HG03378 (cell line): ENCODE measurements around the gene CAMSAP3.
"Not testable (repeated sequence)": the region's sequence is repeated elsewhere in the genome, so short reads cannot be mapped to it uniquely, and the experiment has no call there.

Experiments
- ATAC-seq: cut with Tn5 transposase; IDR thresholded peaks from one replicate; pipeline ENCODE4 v1.9.1; 2021; ENCODE audit warnings: mild to moderate bottlenecking, moderate library complexity; ENCODE audit not compliant: unreplicated experiment

The CAMSAP3 gene

DNA sequence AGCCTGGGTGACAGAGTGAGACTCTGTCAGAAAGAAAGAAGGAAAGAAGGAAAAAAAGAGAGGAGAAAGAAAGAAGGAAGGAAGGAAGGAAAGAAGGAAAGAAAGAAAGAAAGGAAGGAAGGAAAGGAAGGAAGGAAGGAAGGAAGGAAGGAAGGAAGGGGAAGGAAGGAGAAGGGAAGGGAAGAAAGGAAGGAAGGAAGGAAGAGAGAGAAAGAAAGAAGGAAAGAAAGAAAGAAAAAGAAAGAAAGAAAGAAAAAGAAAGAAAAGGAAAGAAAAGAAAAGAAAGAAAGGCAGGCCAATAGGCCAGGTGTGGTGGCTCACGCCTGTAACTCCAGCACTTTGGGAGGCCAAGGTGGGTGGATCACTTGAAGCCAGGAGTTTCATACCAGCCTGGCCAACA is 18.2 kb upstream of the CAMSAP3 start:
- not testable (repeated sequence) for ATAC-seq

DNA sequence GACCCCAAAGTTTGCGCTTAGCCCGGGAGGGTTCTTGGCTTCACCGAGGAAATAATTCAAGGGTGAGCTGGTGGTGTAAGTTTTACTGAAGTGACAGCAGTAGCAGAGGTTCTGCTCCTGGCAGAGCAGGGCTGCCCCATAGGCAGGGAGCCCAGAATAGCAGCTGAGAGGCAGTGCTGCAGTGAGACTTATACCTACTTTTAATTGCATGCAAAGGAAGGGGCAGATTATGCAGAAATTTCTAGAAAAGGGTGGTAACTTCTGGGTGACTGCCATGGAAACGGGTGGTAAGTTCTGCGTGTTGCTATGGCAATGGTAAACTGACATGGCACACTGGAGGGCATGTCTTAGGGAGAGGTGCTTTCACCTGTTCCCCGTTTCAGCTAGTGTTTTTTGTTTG is 17.5 kb upstream of the CAMSAP3 start:
- no peak for ATAC-seq

- no peak for ATAC-seq
Measured at GRCh38 chr19:7579182-7579581, 16.5 kb upstream of the CAMSAP3 start.

DNA sequence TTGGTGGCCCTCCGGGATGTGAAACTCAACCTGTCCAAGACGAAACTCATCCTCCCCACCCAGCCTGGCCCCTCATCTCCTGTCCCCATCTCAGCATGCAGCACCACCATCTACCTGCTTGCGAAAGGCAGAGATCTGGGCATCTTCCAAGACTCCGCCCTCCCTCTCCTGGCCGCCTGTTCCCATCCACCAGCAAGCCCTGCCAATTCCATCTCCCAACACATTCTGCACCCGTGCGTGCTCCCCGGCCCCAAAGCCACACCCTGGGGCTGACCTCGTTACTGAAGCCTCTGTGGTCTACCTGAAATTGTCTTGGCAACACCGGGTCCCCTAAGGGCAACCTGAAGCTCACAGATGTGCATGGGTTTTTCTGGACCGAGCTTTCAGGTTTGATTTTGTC is 13.2 kb upstream of the CAMSAP3 start:
- no peak for ATAC-seq

DNA sequence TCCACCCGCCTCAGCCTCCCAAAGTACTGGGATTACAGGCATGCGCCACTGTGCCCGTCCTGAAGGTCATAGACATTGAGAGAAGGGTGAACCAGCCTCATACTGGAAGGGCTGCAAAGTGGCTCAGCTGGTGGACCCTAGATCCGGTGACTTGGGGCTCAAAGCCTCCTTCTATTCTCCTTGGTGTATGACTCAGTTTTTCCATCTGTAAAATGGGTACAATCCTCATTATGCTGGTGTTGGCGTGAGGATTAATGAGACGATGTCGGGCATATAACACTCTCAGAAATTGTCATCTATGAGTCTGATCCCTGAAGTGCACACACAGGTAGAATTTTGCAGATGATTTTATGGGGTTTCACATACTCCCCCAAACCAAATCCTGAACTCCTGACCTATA is 5.8 kb upstream of the CAMSAP3 start:
- no peak for ATAC-seq

GRCh38 chr19:7590256-7590655 is 5.4 kb upstream of the CAMSAP3 start:
- no peak for ATAC-seq

DNA sequence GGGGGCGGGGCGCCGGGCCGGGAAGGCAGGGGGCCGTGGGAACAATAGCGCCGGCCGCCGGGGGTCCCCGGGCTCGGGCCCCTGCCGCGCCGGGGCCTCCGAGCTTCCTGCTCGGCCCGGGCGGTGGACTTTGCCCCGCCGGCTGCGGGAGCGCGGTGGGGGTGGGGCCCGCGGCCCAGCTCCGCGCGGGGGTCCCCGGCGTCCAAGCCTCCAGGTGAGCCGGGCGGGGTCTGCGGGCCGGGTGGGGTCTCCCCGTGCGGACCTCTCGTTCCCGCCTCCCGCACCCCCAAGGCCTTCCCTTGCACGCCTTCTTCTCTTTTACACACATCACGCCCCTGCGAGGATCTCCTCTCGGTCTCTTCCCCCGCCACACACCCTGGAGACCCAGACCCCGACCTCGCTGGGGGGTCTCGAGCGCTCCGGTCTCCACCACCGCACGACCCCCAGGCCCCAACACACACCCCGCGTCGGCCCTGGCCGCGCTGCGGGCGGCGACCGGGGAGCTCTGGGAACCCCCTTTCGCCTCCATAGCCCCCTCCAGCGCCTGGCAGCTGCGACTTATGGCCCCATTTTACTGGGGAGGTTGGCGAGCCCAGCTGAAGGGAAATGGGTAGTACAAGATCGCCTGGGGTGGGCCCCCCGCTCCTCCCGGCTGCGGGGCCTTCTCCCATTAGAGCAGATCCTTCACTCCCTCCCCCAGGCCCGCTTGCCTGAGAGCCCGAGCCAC is 711 bp downstream of the CAMSAP3 start:
- ATAC-seq: no peak

- ATAC-seq: no peak
Measured at GRCh38 chr19:7597689-7598088, 2.0 kb downstream of the CAMSAP3 start.

GRCh38 chr19:7598180-7598579 is 2.5 kb downstream of the CAMSAP3 start:
- ATAC-seq: no peak

DNA sequence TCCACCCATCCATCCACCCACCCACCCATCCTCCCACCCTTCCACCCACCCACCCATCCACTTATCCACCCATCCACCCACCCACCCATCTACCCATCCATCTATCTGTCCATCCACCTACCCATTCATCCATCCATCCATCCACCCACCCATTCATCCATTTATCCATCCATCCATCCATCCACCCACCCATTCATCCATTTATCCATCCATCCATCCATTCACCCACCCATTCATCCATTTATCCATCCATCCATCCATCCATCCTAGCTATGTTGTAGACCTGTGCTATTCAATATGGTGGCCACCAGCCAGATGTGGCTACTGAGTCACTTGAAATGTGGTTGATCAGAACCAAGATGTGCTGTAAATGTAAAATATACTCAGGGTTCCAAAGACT is 5.1 kb downstream of the CAMSAP3 start:
- no peak for ATAC-seq

DNA sequence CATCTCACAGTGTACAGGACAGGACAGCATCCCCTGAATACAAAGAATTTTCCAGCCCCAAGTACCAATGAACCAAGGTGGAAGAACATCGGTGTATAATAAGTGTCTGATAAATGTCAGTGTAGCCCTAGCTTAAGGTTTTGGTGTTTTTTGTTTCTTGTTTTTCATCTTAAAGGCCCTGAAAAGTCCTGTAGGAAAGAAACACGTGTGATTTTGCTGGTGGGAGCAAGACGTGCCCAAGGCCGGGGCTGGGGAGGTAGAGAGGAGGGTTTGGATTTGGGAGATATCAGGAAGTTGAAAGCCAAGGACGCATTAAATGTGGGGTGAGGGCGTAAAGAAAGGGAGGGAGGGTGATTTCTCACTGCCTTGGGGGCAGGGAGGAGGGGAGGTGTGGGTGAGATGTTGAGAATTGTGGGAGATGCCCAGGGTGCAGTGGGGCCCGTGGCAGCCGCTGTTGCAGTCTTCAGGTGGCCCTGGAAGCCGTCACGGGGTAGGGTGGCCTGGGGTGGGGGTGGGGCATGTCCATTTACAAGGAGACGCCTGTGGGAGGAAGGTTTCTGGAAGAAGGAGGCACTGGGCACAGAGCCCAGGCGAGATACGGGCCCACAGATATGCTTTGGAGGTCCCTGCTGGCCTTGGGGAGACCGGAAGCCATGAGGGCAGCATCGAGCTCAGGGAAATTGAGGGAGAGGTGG is 6.7 kb downstream of the CAMSAP3 start:
- ATAC-seq: no peak

- no peak for ATAC-seq
Measured at GRCh38 chr19:7602935-7603497, 7.4 kb downstream of the CAMSAP3 start.

DNA sequence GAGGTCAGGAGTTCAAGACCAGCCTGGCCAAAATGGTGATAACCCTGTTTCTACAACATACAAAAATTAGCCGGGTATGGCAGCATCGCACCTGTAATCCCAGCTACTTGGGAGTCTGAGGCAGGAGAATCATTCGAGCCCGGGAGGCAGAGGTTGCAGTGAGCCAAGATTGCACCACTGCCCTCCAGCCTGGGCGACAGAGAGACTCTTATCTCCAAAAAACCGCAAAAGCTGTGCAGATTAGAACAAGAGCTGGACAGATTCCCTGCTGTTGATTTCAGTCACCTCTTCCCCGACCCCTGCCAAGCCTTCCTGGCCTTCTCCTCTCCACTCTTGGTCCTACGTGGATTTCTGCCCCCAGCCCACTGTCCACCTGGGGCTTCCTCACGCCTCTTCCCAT is 8.3 kb downstream of the CAMSAP3 start:
- ATAC-seq: no peak

- no peak for ATAC-seq
Measured at GRCh38 chr19:7605490-7606222, 10.0 kb downstream of the CAMSAP3 start.

DNA sequence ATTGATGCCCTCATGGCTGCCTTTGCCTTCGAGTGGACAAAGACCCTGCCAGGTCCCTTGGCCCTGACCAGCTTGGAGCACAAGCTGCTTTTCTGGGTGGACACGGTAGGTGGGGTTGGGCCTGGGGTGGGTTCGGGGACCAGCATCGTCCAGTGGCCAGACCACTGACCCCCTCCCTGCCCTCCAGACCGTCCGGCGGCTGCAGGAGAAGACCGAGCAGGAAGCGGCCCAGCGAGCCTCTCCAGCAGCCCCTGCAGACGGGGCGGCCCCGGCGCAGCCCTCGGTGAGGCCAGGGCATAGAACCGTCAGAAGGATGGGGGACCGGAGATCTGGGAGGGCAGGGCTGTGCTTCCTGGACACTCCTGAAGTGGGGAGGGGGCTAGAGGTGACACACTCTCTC is 10.6 kb downstream of the CAMSAP3 start:
- no peak for ATAC-seq

GRCh38 chr19:7607212-7607873 is 11.7 kb downstream of the CAMSAP3 start:
- no peak for ATAC-seq

GRCh38 chr19:7607874-7608560 is 12.4 kb downstream of the CAMSAP3 start:
- no peak for ATAC-seq

- no peak for ATAC-seq
Measured at GRCh38 chr19:7610491-7611240, 15.0 kb downstream of the CAMSAP3 start.

- no peak for ATAC-seq
Measured at GRCh38 chr19:7611541-7612279, 16.0 kb downstream of the CAMSAP3 start.
